ENCODE results near the gene SCAPER. TPM values are rescaled to one million over a fixed set of nuclear protein-coding genes. Genes with fewer than 3 reads are reported as not detected.

SCAPER gene
- total RNA-seq, 1 donor from 2014 or later, result 78.1 TPM

- DNase-seq (ENCODE audit: low spot score in 2 of 2), result no peak
- no peak overlapping the region for H3K27ac ChIP-seq
- intact Hi-C loops (cut with DNase I), result no loop called here
- no peak overlapping the region for H3K4me3 ChIP-seq
- TF ChIP-seq, protein P1, sequence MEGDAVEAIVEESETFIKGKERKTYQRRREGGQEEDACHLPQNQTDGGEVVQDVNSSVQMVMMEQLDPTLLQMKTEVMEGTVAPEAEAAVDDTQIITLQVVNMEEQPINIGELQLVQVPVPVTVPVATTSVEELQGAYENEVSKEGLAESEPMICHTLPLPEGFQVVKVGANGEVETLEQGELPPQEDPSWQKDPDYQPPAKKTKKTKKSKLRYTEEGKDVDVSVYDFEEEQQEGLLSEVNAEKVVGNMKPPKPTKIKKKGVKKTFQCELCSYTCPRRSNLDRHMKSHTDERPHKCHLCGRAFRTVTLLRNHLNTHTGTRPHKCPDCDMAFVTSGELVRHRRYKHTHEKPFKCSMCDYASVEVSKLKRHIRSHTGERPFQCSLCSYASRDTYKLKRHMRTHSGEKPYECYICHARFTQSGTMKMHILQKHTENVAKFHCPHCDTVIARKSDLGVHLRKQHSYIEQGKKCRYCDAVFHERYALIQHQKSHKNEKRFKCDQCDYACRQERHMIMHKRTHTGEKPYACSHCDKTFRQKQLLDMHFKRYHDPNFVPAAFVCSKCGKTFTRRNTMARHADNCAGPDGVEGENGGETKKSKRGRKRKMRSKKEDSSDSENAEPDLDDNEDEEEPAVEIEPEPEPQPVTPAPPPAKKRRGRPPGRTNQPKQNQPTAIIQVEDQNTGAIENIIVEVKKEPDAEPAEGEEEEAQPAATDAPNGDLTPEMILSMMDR (IDR thresholded peaks at IDR 0.05), result no peak
- no peaks in the 10 kb centered on the region for H3K27me3 ChIP-seq
- H3K4me1 ChIP-seq, result no peaks in the 10 kb centered on the region
- H3K9me3 ChIP-seq, result no peaks in the 10 kb centered on the region
- H3K36me3 ChIP-seq, result peaks cover 3 to 5% of the 10 kb centered on the region in 2 donors
These were observed 279.9 kb downstream of the SCAPER start for GRCh38 chr15:76625267-76625666.

GRCh38 chr15:76614725-76615124 is 290.4 kb downstream of the SCAPER start:
- Histone ChIP-seq H3K27me3 (no peaks in the 10 kb centered on the region), H3K9me3 (peaks cover 10 to 34% of the 10 kb centered on the region in 2 donors), H3K27ac (no peak overlapping the region), H3K4me3 (no peak overlapping the region), H3K4me1 (no peaks in the 10 kb centered on the region), H3K36me3 (peaks cover 0 to 10% of the 10 kb centered on the region in 2 donors)
- DNase-seq (ENCODE audit: low spot score in 2 of 2), result no peak
- TF ChIP-seq, protein P1 (IDR thresholded peaks at IDR 0.05), result no peak
- intact Hi-C loops (cut with DNase I), result no loop called here

GRCh38 chr15:76588811-76589747 is 316.1 kb downstream of the SCAPER start:
- Histone ChIP-seq H3K9me3 (no peaks in the 10 kb centered on the region), H3K4me3 (no peak overlapping the region), H3K27me3 (no peaks in the 10 kb centered on the region), H3K4me1 (no peaks in the 10 kb centered on the region), H3K27ac (no peak overlapping the region), H3K36me3 (no peaks in the 10 kb centered on the region)
- no peak for DNase-seq (ENCODE audit: low spot score in 2 of 2)
- intact Hi-C loops (cut with DNase I), result no loop called here
- TF ChIP-seq, protein P1 (IDR thresholded peaks at IDR 0.05), result no peak

- no peak for DNase-seq (ENCODE audit: low spot score in 2 of 2)
- Histone ChIP-seq H3K36me3 (no peaks in the 10 kb centered on the region), H3K27ac (no peak overlapping the region), H3K27me3 (no peaks in the 10 kb centered on the region), H3K9me3 (peaks cover 5 to 22% of the 10 kb centered on the region in 2 donors), H3K4me1 (no peaks in the 10 kb centered on the region), H3K4me3 (no peak overlapping the region)
- intact Hi-C loops (cut with DNase I), result no loop called here
- TF ChIP-seq, protein P1 (IDR thresholded peaks at IDR 0.05), result no peak
These were observed 319.6 kb downstream of the SCAPER start for GRCh38 chr15:76585576-76585897.

DNA sequence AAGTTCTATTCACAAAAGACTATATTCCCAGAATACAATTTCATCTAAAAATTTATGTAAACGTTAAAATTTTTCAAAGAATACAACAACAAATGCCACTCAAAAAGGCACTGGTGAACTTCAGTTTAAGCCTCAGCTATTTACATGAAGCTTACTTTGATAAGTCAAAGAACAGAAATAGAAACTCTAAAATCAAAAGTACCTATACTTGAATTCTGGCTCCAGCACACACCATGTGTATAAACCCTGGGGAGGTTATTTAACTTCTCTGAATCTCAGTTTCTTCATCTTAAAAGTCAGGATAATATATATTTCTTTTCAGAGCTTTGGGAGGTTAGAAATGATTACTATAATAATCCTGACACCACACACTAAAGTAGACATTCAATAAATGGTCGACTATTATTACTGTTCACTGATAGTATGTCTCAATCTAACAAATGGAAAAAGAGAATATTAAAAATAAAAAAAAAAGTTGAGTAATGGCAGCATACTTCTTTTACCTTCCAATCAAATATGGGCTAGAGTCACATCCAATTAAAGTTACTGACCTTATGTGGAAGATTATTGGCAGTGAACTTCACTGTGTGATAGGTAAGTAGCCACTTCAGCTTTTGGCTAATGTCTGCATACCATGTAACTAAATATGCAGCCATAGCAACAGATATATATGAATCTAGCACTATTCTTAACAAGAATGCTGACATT is 320.1 kb downstream of the SCAPER start:
- TF ChIP-seq, protein P1 (IDR thresholded peaks at IDR 0.05), result no peak
- Histone ChIP-seq H3K4me3 (no peak overlapping the region), H3K27me3 (no peaks in the 10 kb centered on the region), H3K9me3 (peaks cover 5 to 23% of the 10 kb centered on the region in 2 donors), H3K27ac (no peak overlapping the region), H3K36me3 (no peaks in the 10 kb centered on the region), H3K4me1 (no peaks in the 10 kb centered on the region)
- no peak for DNase-seq (ENCODE audit: low spot score in 2 of 2)
- intact Hi-C loops (cut with DNase I), result no loop called here
